ENCODE measurements around the gene FHIT. TPM values are rescaled to one million over a fixed set of nuclear protein-coding genes. Genes with fewer than 3 reads are reported as not detected.

FHIT gene
- total and polyA plus RNA-seq, 10 of the 15 experiments (the other 5 are each of a cell fraction or from before 2014, with no cell fraction given), result 4.2 to 14.9 (median 9.4) TPM

DNA sequence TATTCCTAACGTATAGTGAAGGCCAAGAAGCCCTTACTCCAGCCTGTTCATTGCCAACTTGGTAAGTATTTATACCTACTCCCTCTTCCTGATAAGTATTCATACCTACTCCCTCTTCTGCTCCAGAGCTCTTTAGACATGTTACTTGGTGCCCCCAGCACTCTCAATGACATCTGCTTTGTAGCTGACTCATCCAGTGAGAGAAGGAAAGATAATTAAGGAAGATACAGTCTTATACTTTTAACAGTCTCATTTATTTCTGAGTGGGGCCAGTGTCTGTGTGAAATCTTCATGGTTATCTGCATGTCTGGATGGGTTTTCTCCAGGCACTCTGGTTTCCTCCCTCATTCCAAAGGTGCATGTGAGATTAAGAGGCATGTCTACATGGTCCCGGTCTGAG is 698.7 kb downstream of the FHIT start:
- H3K4me3 ChIP-seq, result no peak overlapping the region
- no TSS peak for BruUV-seq (replicated peaks)
- H3K27me3 ChIP-seq (replicated peaks in 1 of 2; ENCODE audit: control insufficient read depth in 2 of 2, insufficient read depth in 2 of 2, low read length in 1 of 2), result no peaks in the 10 kb centered on the region
- FAIRE-seq, result no peak
- no peaks in the 10 kb centered on the region for H3K36me3 ChIP-seq (ENCODE audit: control insufficient read depth in 2 of 2, insufficient read depth in 2 of 2, low read length in 1 of 2)
- peak; percentile 30 for ATAC-seq
- no peak overlapping the region for H3K9ac ChIP-seq (ENCODE audit: control insufficient read depth, insufficient read depth, low read length)
- WGBS (ENCODE audit: insufficient coverage, insufficient replicate concordance, low lambda C conversion rate, missing lambda C conversion rate), result 94% methylated on average over 2 of the region's 2 CpGs
- no peak overlapping the region for H3K27ac ChIP-seq (ENCODE audit: control insufficient read depth, insufficient read depth)
- TF ChIP-seq RUNX3 (IDR thresholded peaks at IDR 0.05; ENCODE audit: low read length) (no peak), NR2C2 (IDR thresholded peaks at IDR 0.05; ENCODE audit: borderline replicate concordance, control insufficient read depth, insufficient read length, low read depth) (no peak), CHD2 (IDR thresholded peaks at IDR 0.05; ENCODE audit: borderline replicate concordance, low read depth, low read length) (no peak), KDM1A (IDR thresholded peaks at IDR 0.05; ENCODE audit: borderline replicate concordance) (no peak), STAT3 (IDR thresholded peaks at IDR 0.05; ENCODE audit: low read depth, low read length) (no peak)
- in situ Hi-C loops (cut with MboI), result no loop called here
- no peak overlapping the region for H3K4me2 ChIP-seq (ENCODE audit: control insufficient read depth, insufficient read depth)
- H4K20me1 ChIP-seq (ENCODE audit: control insufficient read depth, insufficient read depth), result no peaks in the 10 kb centered on the region
- no peaks in the 10 kb centered on the region for H3K79me2 ChIP-seq (ENCODE audit: control insufficient read depth, insufficient read depth, low read length)
- DNase-seq (ENCODE audit: low read depth, low spot score), result no peak
- ChIA-PET CTCF (no interaction called here), POLR2A (no interaction called here), RAD21 (ENCODE audit: unreplicated experiment) (no interaction called here), SMC1A (ENCODE audit: uncharacterized antibody, unreplicated experiment) (interaction anchor here (0.5 kb wide), 1 partner anchor 541 kb away, joined by 3 read pairs; no protein-coding TSS in a partner anchor)
- peaks cover 7% of the 10 kb centered on the region for H3K4me1 ChIP-seq (ENCODE audit: control insufficient read depth, insufficient read depth, low read length)
- intact Hi-C loops (cut with micrococcal nuclease; ENCODE audit: unreplicated experiment), result no loop called here
- no peaks in the 10 kb centered on the region for H3K9me3 ChIP-seq (replicated peaks; ENCODE audit: control insufficient read depth, insufficient read depth, low read length)
- H2AFZ ChIP-seq (ENCODE audit: control insufficient read depth, low read depth, low read length), result no peak overlapping the region

DNA sequence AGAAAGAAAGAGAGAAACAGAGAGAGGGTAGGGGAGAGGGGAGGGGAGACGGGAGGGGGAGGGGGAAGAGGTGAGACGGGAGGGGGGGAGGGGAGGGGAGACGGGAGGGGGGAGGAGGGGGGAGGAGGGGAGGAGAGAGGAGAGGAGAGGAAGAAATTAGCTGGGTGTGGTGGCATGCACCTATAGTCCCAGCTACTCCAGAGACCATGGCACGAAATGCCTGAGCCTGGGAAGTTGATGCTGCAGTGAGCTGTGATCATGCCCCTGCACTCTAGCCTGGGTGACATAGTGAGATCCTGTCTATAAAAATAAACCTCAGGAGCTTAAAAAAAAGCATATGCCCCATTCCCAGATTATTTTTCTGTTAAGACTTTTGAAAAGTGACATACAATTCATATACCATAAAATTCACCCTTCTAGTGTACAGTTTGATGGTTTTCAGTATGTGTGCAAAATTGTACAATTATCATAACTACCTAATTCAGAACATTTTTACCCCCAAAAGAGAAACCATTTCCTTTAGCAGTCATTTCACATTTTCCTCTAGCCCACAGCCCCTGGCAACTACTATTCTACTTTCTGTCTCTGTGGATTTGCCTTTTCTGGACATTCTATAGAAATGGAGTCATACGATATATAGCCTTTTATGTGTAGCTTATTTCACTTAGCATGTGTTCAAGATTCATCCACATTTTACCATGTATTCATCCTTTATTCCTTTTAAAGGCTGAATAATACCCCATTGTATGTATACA is 699.6 kb downstream of the FHIT start:
- ChIA-PET CTCF (no interaction called here), RAD21 (ENCODE audit: unreplicated experiment) (no interaction called here), POLR2A (no interaction called here), SMC1A (ENCODE audit: uncharacterized antibody, unreplicated experiment) (no interaction called here)
- DNase-seq (ENCODE audit: low read depth, low spot score), result no peak
- BruUV-seq (replicated peaks), result no TSS peak
- no peak overlapping the region for H3K4me3 ChIP-seq
- no peaks in the 10 kb centered on the region for H4K20me1 ChIP-seq (ENCODE audit: control insufficient read depth, insufficient read depth)
- ATAC-seq, result peak; percentile 32
- peaks cover 7% of the 10 kb centered on the region for H3K4me1 ChIP-seq (ENCODE audit: control insufficient read depth, insufficient read depth, low read length)
- no peaks in the 10 kb centered on the region for H3K27me3 ChIP-seq (replicated peaks in 1 of 2; ENCODE audit: control insufficient read depth in 2 of 2, insufficient read depth in 2 of 2, low read length in 1 of 2)
- H3K79me2 ChIP-seq (ENCODE audit: control insufficient read depth, insufficient read depth, low read length), result no peaks in the 10 kb centered on the region
- TF ChIP-seq JUNB (IDR thresholded peaks at IDR 0.05) (0 out of 2 replicates have a peak, but pooled peaks have one; percentile 25), CEBPB (IDR thresholded peaks at IDR 0.05; ENCODE audit: borderline replicate concordance in 1 of 2, low read depth in 2 of 2, low read length in 2 of 2) (no peak)
- no peak overlapping the region for H3K4me2 ChIP-seq (ENCODE audit: control insufficient read depth, insufficient read depth)
- no peak overlapping the region for H3K9ac ChIP-seq (ENCODE audit: control insufficient read depth, insufficient read depth, low read length)
- H3K27ac ChIP-seq (ENCODE audit: control insufficient read depth, insufficient read depth), result no peak overlapping the region
- in situ Hi-C loops (cut with MboI), result no loop called here
- intact Hi-C loops (cut with micrococcal nuclease; ENCODE audit: unreplicated experiment), result no loop called here
- H2AFZ ChIP-seq (ENCODE audit: control insufficient read depth, low read depth, low read length), result no peak overlapping the region
- no peak for FAIRE-seq
- no peaks in the 10 kb centered on the region for H3K9me3 ChIP-seq (replicated peaks; ENCODE audit: control insufficient read depth, insufficient read depth, low read length)
- 93% methylated on average over 2 of the region's 5 CpGs for WGBS (ENCODE audit: insufficient coverage, insufficient replicate concordance, low lambda C conversion rate, missing lambda C conversion rate)
- H3K36me3 ChIP-seq (ENCODE audit: control insufficient read depth in 2 of 2, insufficient read depth in 2 of 2, low read length in 1 of 2), result no peaks in the 10 kb centered on the region
